HT1080 (cell line): ENCODE measurements around the gene CELA3B. TPM values are rescaled to one million over a fixed set of nuclear protein-coding genes. Genes with fewer than 3 reads are reported as not detected.
"Not testable (repeated sequence)": the region's sequence is repeated elsewhere in the genome, so short reads cannot be mapped to it uniquely, and the experiment has no call there.

ENCODE experiments used
- DNase-seq: peaks from one replicate; pipeline ENCODE4 v3.0.0-alpha.2; 2015; ENCODE audit warnings: low read depth
- total RNA-seq: library from RNA; depleted of rRNA; stranded (reverse); fragments of >200 nt; shearing (Covaris generic); gene quantifications from 2 replicates; pipeline ENCODE4 v1.2.3, GENCODE V29; 2014

Gene CELA3B
- total RNA-seq, 1 experiment from 2014 or later, result not detected

- not testable (repeated sequence) for DNase-seq
Measured at GRCh38 chr1:21974699-21975098, 2.1 kb upstream of the CELA3B start.

- DNase-seq, result not testable (repeated sequence)
Measured at GRCh38 chr1:21975296-21975695, 1.5 kb upstream of the CELA3B start.

DNA sequence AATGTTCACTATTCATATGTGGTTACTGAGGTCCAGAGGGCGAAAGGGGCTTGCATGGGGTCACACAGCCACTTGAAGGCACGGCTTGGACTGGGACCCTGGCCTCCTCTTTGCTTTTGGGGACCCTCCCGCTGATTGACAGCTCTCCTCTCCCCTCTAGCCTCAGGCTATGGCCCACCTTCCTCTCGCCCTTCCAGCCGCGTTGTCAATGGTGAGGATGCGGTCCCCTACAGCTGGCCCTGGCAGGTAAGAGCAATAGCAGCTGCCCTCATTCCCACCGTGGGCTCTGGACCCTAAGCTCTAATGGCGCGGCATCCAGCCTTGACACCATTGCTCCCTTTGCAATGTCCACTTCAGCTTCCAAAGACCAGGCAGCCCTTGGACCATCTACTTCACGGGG is 1.4 kb downstream of the CELA3B start:
- not testable (repeated sequence) for DNase-seq

DNA sequence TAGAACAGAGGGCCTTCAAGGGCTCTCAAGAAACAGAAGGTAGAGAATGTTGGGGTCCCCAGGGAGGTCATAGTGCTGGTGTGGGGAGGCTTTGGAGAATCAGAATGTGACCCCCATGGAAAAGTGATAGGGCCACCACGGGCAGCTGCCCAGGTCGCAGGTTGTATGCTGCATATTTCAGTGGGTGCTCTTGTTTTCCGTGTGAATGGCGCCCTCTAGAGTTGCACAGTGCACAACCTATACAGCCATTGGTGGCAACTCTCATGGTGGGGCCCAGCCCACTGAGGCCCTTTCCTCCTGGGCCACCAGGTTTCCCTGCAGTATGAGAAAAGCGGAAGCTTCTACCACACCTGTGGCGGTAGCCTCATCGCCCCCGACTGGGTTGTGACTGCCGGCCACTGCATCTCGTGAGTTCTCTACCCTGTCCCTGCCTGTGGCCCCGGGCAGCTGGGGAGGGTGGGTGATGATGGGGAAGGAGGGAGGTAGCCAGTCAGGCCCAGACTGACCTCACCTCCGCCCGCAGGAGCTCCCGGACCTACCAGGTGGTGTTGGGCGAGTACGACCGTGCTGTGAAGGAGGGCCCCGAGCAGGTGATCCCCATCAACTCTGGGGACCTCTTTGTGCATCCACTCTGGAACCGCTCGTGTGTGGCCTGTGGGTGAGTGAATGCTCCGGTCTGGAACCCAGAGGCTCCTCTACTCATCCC is 3.8 kb downstream of the CELA3B start:
- not testable (repeated sequence) for DNase-seq

GRCh38 chr1:21981253-21981652 is 4.4 kb downstream of the CELA3B start:
- not testable (repeated sequence) for DNase-seq

- not testable (repeated sequence) for DNase-seq
Measured at GRCh38 chr1:21982122-21982521, 5.3 kb downstream of the CELA3B start.

DNA sequence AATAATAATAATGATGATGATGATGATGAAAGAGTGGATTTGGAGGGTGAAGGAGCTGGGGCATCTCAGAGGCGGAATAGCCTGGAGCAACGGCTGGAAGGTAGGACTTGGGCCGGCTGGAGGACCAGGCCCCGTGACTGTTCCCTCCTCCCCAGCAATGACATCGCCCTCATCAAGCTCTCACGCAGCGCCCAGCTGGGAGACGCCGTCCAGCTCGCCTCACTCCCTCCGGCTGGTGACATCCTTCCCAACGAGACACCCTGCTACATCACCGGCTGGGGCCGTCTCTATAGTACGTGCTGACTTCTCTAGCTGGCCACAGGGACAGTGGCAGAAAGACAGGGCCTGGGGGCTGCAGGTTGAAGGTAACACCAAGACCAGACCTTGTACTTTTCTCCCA is 6.7 kb downstream of the CELA3B start:
- not testable (repeated sequence) for DNase-seq

DNA sequence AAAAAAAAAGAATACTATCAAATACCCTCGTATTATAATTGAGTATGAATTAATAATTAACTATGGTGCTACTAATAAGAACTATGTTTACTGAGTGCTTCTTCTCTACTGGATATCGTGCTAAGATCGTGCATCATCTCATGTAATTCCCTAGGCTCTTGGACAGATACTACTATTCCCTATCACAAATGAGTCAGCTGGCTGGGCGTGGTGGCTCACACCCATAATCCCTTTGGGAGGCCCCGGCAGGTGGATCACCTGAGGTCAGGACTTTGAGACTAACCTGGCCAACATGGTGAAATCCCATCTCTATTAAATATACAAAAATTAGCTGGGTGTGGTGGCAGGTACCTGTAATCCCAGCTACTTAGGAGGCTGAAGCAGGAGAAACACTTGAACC is 9.1 kb downstream of the CELA3B start:
- not testable (repeated sequence) for DNase-seq

GRCh38 chr1:21986386-21986785 is 9.6 kb downstream of the CELA3B start:
- DNase-seq, result not testable (repeated sequence)

DNA sequence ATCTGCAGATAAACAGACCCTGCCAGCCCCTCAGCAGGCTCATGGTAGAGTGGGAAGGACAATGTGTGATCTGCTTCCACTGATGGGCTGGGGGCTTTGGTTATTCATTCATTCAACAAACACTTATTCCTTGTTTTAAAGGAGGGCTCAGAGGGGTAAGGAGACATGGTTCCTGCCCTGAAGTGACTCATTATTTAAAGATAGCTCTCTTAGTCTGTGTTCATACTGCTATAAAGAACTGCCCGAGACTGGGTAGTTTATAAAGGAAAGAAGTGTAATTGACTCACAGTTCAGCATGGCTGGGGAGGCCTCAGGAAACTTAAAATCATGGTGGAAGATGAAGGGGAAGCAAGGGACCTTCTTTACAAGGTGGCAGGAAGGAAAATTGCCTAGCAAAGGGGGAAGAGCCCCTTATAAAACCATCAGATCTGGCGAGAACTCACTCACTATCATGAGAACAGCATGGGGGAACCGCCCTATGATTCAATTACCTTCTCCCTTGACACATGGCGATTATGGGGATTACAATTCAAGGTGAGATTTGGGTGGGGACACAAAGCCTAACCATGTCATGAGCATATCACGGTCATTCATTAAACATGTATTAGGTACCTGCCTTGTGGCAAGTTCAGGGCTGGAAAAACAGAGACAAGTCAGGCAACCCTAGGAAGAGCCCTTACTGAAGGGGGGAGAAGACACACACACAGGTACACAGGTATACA is 13.0 kb downstream of the CELA3B start:
- not testable (repeated sequence) for DNase-seq

- DNase-seq, result not testable (repeated sequence)
Measured at GRCh38 chr1:21992186-21992585, 15.4 kb downstream of the CELA3B start.

- DNase-seq, result not testable (repeated sequence)
Measured at GRCh38 chr1:21994716-21995115, 17.9 kb downstream of the CELA3B start.

- not testable (repeated sequence) for DNase-seq
Measured at GRCh38 chr1:21996663-21996970, 19.8 kb downstream of the CELA3B start.

DNA sequence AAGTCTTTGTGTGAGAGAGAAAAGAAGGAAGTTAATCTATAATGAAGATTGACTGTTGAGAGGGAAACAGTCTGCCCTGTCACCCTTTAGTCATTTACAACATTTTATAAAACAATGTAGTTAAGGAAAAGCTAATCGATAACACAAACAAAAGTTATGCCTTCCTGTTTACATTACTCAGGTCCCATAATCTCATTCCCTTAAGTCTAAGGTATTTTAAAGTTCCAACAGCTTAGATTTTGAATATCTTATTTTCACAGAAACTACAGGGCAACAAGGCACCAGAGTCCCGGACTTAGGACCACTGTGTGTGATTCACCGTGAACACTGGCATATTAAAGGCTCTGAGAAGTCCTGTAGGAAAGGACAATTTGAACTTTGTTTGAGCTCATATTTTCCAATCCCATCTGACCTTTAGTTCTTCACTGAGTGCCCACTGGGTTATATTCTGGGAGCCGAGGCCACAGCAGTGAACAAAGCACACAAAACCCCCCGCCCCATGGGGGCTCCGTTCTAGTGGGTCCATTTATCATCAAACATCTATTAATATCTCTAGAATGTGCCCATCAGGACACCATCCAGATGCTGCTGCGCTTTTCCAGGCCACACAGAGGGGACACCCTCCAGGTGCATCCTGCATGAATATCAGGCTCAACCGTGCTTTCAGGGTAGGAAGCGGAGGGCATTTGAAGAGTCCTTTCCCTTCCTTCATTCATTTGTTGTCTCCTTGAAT is 21.2 kb downstream of the CELA3B start:
- not testable (repeated sequence) for DNase-seq

GRCh38 chr1:21998624-21999294 is 21.9 kb downstream of the CELA3B start:
- DNase-seq, result not testable (repeated sequence)

- DNase-seq, result not testable (repeated sequence)
Measured at GRCh38 chr1:21999645-22000044, 22.8 kb downstream of the CELA3B start.

DNA sequence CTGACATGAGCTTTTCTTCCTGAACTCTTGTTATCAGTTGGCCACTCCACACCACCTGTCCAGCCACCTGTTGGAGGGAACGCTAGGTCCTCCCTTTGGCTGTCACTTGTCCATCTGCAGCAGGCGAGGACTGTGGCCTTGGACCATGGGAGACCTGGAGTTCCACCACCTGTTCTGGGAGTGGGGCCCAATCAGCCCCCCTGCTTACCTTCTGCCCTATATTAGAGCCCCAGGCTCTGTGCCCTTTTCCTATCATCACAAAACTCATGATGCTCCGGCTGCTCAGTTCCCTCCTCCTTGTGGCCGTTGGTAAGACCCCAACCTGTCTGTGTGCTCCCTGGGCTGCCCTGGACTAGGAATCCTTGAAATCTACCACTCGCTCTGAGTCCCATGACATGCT is 24.6 kb downstream of the CELA3B start, which contains the start of gene CELA3A:
Gene CELA3A (plus strand): TSS at position 249 of the 400 bp plus-strand sequence. CDS start 18 bp downstream, at position 267.
- DNase-seq, result no peak

- DNase-seq, result not testable (repeated sequence)
Measured at GRCh38 chr1:22002461-22002860, 25.6 kb downstream of the CELA3B start.

DNA sequence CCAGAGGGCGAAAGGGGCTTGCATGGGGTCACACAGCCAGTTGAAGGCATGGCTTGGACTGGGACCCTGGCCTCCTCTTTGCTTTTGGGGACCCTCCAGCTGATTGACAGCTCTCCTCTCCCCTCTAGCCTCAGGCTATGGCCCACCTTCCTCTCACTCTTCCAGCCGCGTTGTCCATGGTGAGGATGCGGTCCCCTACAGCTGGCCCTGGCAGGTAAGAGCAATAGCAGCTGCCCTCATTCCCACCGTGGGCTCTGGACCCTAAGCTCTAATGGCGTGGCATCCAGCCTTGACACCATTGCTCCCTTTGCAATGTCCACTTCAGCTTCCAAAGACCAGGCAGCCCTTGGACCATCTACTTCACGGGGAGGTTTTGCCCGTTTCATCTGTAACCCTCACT is 26.1 kb downstream of the CELA3B start:
- DNase-seq, result not testable (repeated sequence)

DNA sequence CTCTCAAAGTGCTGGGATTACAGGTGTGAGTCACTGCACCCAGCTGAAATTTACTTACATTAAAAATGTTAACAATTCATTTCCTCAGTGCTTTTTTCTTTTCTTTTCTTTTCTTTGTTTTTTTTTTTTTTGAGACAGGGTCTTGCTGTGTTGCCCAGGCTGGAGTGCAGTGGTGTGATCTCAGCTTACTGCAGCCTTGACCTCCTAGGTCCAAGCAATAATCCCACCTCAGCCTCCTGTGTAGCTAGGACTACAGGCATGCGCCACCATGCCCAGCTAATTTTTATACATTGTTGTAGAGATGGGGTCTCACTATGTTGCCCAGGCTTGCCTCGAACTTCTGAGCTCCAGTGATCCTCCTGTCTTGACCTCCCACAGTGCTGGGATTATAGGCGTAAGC is 27.1 kb downstream of the CELA3B start:
- DNase-seq, result not testable (repeated sequence)
